NT2/D1 (cell line): ENCODE data around the gene LPIN1.

Experiments used
- SUZ12 ChIP-seq: IDR thresholded peaks from 2 replicates; pipeline ENCODE4 v1.6.1; 2011; ENCODE audit not compliant: insufficient read length, insufficient read depth; ENCODE audit errors: extremely low read depth
- YY1 ChIP-seq: IDR thresholded peaks from 2 replicates; pipeline ENCODE4 v1.6.1; 2011; ENCODE audit not compliant: insufficient read length, insufficient read depth
- ZNF274 ChIP-seq: IDR thresholded peaks from 2 replicates; pipeline ENCODE4 v1.6.1; 2011; ENCODE audit warnings: mild to moderate bottlenecking, low read depth, low read length

- TF ChIP-seq SUZ12 (no peak), YY1 (no peak), ZNF274 (no peak)
Observed at GRCh38 chr2:11872247-11872947, 126.0 kb downstream of the LPIN1 start.
